ENCODE data around the gene AKAP11.

Gene AKAP11

DNA sequence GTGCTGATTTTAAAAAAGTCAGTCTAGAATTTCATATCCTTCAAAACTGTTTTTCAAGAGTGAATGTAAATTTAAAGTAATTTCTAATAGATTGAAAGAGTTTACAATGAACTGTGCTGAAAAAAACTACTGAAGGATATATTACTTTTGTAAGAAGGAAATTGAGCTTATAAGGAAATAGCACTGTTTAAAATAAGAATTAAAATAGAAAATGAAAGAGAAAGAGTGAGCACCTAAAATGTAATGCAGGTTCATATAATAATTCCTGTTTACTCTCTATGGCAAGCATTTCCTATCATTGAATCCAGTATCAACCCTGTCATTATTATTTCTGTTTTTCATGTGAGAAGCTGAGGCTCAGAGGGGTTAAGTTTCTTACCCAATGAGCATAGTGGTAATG, 57.3 kb downstream of the AKAP11 start:
- ATAC-seq: no peak
- TF ChIP-seq CSDC2 (CRISPR knock-in tag; IDR thresholded peaks at IDR 0.05) (no peak), POU6F1 (CRISPR knock-in tag; IDR thresholded peaks at IDR 0.05; ENCODE audit: borderline replicate concordance, low read depth) (no peak), TOX (CRISPR knock-in tag; IDR thresholded peaks at IDR 0.05; ENCODE audit: borderline replicate concordance) (no peak), ZFP3 (CRISPR knock-in tag; IDR thresholded peaks at IDR 0.05) (no peak), ZNF565 (CRISPR knock-in tag; conservative IDR thresholded peaks at IDR 0.05; ENCODE audit: low read depth) (no peak), TCF4 (CRISPR knock-in tag; IDR thresholded peaks at IDR 0.05; ENCODE audit: borderline replicate concordance) (no peak), ESRRG (CRISPR knock-in tag; IDR thresholded peaks at IDR 0.05) (no peak), GLIS3 (CRISPR knock-in tag; IDR thresholded peaks at IDR 0.05) (no peak), PATZ1 (CRISPR knock-in tag; IDR thresholded peaks at IDR 0.05; ENCODE audit: borderline replicate concordance) (no peak), ZFP30 (CRISPR knock-in tag; IDR thresholded peaks at IDR 0.05) (no peak), OSR1 (CRISPR knock-in tag; IDR thresholded peaks at IDR 0.05) (no peak), ZNF8 (CRISPR knock-in tag; IDR thresholded peaks at IDR 0.05) (no peak), ARNTL (CRISPR knock-in tag; IDR thresholded peaks at IDR 0.05; ENCODE audit: borderline replicate concordance, low read depth) (no peak)
- TF ChIP-seq, protein P1, sequence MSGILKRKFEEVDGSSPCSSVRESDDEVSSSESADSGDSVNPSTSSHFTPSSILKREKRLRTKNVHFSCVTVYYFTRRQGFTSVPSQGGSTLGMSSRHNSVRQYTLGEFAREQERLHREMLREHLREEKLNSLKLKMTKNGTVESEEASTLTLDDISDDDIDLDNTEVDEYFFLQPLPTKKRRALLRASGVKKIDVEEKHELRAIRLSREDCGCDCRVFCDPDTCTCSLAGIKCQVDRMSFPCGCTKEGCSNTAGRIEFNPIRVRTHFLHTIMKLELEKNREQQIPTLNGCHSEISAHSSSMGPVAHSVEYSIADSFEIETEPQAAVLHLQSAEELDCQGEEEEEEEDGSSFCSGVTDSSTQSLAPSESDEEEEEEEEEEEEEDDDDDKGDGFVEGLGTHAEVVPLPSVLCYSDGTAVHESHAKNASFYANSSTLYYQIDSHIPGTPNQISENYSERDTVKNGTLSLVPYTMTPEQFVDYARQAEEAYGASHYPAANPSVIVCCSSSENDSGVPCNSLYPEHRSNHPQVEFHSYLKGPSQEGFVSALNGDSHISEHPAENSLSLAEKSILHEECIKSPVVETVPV (CRISPR knock-in tag; IDR thresholded peaks at IDR 0.05): no peak
- TF ChIP-seq, protein P2, sequence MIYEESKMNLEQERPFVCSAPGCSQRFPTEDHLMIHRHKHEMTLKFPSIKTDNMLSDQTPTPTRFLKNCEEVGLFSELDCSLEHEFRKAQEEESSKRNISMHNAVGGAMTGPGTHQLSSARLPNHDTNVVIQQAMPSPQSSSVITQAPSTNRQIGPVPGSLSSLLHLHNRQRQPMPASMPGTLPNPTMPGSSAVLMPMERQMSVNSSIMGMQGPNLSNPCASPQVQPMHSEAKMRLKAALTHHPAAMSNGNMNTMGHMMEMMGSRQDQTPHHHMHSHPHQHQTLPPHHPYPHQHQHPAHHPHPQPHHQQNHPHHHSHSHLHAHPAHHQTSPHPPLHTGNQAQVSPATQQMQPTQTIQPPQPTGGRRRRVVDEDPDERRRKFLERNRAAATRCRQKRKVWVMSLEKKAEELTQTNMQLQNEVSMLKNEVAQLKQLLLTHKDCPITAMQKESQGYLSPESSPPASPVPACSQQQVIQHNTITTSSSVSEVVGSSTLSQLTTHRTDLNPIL (CRISPR knock-in tag; IDR thresholded peaks at IDR 0.05; ENCODE audit: low read depth): no peak
- TF ChIP-seq, protein P3, sequence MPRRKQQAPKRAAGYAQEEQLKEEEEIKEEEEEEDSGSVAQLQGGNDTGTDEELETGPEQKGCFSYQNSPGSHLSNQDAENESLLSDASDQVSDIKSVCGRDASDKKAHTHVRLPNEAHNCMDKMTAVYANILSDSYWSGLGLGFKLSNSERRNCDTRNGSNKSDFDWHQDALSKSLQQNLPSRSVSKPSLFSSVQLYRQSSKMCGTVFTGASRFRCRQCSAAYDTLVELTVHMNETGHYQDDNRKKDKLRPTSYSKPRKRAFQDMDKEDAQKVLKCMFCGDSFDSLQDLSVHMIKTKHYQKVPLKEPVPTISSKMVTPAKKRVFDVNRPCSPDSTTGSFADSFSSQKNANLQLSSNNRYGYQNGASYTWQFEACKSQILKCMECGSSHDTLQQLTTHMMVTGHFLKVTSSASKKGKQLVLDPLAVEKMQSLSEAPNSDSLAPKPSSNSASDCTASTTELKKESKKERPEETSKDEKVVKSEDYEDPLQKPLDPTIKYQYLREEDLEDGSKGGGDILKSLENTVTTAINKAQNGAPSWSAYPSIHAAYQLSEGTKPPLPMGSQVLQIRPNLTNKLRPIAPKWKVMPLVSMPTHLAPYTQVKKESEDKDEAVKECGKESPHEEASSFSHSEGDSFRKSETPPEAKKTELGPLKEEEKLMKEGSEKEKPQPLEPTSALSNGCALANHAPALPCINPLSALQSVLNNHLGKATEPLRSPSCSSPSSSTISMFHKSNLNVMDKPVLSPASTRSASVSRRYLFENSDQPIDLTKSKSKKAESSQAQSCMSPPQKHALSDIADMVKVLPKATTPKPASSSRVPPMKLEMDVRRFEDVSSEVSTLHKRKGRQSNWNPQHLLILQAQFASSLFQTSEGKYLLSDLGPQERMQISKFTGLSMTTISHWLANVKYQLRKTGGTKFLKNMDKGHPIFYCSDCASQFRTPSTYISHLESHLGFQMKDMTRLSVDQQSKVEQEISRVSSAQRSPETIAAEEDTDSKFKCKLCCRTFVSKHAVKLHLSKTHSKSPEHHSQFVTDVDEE (CRISPR knock-in tag; IDR thresholded peaks at IDR 0.05): no peak

- ATAC-seq: no peak
- no peak for TF ChIP-seq CSDC2 (CRISPR knock-in tag; IDR thresholded peaks at IDR 0.05)
- no peak for TF ChIP-seq ESRRG (CRISPR knock-in tag; IDR thresholded peaks at IDR 0.05)
- TF ChIP-seq POU6F1 (CRISPR knock-in tag; IDR thresholded peaks at IDR 0.05; ENCODE audit: borderline replicate concordance, low read depth): no peak
- TF ChIP-seq PPARA (CRISPR knock-in tag; IDR thresholded peaks at IDR 0.05; ENCODE audit: borderline replicate concordance): no peak
- TF ChIP-seq ZFP3 (CRISPR knock-in tag; IDR thresholded peaks at IDR 0.05): no peak
- TF ChIP-seq ZFP30 (CRISPR knock-in tag; IDR thresholded peaks at IDR 0.05): no peak
- TF ChIP-seq TCF4 (CRISPR knock-in tag; IDR thresholded peaks at IDR 0.05; ENCODE audit: borderline replicate concordance): no peak
- TF ChIP-seq TOX (CRISPR knock-in tag; IDR thresholded peaks at IDR 0.05; ENCODE audit: borderline replicate concordance): no peak
- no peak for TF ChIP-seq GLIS3 (CRISPR knock-in tag; IDR thresholded peaks at IDR 0.05)
- no peak for TF ChIP-seq PATZ1 (CRISPR knock-in tag; IDR thresholded peaks at IDR 0.05; ENCODE audit: borderline replicate concordance)
- no peak for TF ChIP-seq ARNTL (CRISPR knock-in tag; IDR thresholded peaks at IDR 0.05; ENCODE audit: borderline replicate concordance, low read depth)
- TF ChIP-seq ZNF565 (CRISPR knock-in tag; conservative IDR thresholded peaks at IDR 0.05; ENCODE audit: low read depth): no peak
- TF ChIP-seq ZNF70 (CRISPR knock-in tag; IDR thresholded peaks at IDR 0.05): no peak
- TF ChIP-seq SNAI2 (CRISPR knock-in tag; IDR thresholded peaks at IDR 0.05): no peak
- TF ChIP-seq RARB (CRISPR knock-in tag; IDR thresholded peaks at IDR 0.05): no peak
- TF ChIP-seq ZNF8 (CRISPR knock-in tag; IDR thresholded peaks at IDR 0.05): no peak
- no peak for TF ChIP-seq BACH2 (CRISPR knock-in tag; IDR thresholded peaks at IDR 0.05; ENCODE audit: borderline replicate concordance)
- TF ChIP-seq, protein P2 (CRISPR knock-in tag; IDR thresholded peaks at IDR 0.05; ENCODE audit: low read depth): no peak
- no peak for TF ChIP-seq OSR1 (CRISPR knock-in tag; IDR thresholded peaks at IDR 0.05)
Measured at GRCh38 chr13:42331009-42331408, 59.1 kb downstream of the AKAP11 start.
